GM12801 (cell line): ENCODE data around the gene BTC.

Experiments used
- TF ChIP-seq, protein P1 (sequence below): IDR thresholded peaks from one replicate; pipeline ENCODE4 v1.5.1; 2011; ENCODE audit warnings: control low read depth; ENCODE audit not compliant: insufficient read length; ENCODE audit errors: extremely low read depth

BTC gene

DNA sequence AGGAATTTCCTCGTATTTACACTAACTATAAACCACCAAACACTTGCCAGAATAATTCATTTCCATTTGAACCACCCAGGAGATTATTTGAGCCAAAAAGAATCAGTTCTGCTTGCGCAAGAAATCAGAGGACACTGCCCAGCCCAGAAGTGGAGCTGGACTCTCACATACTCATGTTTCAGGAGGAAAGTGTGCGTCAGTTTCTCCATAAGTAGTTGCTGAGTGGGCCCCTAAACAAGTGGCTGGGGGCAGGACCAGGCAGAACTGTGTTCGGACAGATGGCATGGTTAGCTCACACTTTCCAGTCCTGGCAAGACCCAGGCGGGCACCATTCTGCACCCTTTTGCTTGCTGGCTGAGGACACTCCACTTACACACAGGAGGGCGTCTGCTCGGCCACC lies 38.8 kb downstream of the BTC start:
- TF ChIP-seq, protein P1, sequence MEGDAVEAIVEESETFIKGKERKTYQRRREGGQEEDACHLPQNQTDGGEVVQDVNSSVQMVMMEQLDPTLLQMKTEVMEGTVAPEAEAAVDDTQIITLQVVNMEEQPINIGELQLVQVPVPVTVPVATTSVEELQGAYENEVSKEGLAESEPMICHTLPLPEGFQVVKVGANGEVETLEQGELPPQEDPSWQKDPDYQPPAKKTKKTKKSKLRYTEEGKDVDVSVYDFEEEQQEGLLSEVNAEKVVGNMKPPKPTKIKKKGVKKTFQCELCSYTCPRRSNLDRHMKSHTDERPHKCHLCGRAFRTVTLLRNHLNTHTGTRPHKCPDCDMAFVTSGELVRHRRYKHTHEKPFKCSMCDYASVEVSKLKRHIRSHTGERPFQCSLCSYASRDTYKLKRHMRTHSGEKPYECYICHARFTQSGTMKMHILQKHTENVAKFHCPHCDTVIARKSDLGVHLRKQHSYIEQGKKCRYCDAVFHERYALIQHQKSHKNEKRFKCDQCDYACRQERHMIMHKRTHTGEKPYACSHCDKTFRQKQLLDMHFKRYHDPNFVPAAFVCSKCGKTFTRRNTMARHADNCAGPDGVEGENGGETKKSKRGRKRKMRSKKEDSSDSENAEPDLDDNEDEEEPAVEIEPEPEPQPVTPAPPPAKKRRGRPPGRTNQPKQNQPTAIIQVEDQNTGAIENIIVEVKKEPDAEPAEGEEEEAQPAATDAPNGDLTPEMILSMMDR: no peak

DNA sequence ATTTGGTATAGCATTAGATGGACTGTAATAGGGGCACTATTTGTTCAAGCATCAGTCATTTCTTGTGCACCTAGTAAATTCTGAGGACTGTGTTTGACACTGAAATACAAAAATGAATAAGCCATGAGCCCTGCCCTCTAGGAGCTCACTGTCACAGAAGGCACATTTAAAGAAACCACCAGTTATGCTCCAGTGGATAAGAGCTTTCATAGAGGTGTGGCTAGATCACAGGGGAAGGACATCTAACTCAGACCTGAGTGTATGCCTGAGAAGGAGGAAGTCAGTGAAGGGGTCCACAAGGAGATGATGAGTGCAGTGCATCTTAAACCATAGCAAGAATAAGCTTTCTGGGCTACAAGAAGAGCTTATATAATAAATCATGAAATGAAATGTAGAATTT lies 40.1 kb downstream of the BTC start:
- TF ChIP-seq, protein P1: no peak

DNA sequence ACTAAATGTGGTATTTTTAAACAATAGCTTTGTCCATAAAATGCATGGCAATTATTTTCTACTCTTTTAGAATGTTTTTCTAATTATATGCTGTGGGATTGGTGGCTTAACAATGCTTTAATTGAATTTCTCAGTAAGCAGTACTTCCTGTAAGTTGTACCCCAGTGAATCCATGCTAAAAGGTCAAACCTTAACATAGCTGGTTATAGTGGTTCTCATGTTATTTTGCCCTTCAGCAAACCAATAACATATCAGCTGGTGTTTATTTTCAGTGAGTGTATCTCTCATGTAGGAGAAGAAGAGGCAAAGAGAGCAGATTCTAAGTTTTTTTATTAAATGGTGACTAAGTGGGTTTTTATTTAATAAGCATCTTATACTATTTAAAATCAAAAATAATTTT lies 41.5 kb downstream of the BTC start:
- TF ChIP-seq, protein P1: no peak

DNA sequence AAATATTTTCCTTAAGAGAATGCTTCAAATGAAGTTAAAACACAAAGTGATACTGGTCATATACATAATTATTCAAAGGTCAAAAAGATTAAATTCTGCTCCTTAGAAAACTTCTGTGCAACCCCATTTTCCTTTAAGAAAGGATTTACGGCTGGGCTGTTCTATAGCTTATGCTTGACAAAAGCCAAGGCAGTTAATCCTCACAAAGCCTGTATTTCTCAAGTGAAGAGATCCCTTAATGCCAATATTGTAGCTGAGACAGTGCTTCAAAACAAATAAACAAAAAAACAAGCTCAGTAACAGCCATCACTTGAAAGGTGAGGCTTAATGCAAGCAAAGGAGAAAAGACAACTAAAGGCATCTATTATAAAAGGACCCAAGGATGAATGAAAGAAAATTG lies 42.5 kb downstream of the BTC start:
- TF ChIP-seq, protein P1: no peak

DNA sequence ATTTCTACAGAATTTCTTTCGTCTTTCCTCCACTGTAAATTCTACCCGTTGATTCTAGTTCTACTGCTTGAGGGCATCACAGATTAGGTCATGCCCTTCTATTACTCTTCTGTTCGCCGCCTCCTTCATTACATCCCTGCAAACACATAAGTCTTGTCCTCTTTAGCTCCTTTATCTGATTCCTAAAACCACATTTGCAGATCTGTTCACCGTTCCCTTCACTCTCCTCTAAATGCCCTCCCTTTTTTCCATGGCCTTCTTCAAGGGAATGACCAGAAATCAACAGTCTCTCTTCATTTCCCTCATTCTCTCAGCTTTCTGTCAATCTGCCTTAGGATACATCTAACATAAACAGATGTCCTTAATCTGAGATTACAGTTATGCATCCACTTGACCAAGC lies 43.1 kb downstream of the BTC start:
- TF ChIP-seq, protein P1: no peak

DNA sequence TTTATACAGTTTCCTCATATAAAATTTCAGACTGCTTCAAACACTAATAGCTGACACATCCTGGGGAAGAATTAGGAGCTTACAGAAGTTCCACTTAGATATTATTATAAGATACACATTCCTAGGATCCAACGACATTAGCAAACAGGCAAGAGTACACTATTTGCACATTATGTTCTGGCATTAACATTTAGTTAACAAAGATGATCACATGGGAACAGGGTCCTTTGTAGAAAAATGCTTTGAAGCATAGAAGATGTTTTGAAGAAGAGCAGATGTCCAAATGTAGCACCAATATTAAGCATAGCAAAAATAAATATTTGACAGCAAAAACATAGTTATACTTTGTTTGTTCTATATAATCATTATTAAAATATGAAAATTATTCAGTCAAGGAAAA lies 52.1 kb downstream of the BTC start:
- TF ChIP-seq, protein P1: no peak

DNA sequence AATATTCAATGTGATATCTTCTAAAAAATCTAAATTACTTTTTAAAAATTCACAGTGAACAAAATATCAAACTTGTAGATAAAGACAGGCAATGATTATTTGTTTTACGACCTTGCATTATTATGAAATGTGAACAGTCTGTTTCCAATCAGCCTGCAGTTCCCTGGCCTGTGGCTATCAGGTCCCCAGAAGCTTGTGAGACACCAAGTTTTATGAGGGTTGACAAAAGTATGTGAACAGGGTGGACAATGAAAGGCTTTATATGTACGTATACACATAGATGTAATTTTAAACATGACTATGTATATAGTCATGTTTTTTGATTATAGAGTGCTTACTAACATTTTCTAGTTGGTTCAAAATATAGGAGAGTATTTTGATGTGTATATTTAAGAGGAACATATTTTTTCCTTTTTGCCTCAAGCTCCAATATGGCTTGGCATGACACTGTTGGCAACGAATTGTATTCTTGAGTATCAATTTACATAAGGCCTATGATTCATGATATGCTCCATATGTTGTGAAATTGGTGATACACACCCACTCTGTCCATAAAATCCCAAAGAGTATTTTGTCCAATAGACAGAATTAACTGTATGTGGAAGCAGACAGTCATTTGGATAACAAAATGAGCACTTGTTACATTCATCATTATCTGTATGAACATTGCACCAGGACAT lies 55.7 kb downstream of the BTC start:
- TF ChIP-seq, protein P1: no peak

DNA sequence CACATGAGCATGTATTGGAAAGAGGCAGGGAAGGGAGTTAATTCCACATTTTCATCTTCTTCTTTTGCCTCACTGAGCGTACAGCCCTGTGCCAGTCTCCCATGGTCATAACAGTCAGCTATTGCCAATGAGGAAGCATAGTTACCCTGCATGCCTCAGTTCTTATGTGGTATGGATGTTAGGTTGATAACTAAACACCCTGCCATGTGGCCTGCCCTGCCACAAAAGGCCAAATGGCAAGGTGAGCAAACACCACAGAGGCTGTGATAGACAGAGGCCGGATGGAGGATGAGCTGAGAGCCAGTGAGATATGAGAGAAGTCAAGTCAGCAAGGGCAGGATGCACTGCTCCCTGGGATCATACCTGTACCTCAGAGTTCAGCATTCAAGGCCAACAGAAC lies 59.3 kb downstream of the BTC start:
- TF ChIP-seq, protein P1: no peak
